Measurements from ENCODE around the gene LARP1.
"Not testable (repeated sequence)": the region's sequence is repeated elsewhere in the genome, so short reads cannot be mapped to it uniquely, and the experiment has no call there.

The LARP1 gene

GRCh38 chr5:154745349-154745748 is 9.8 kb upstream of the LARP1 start:
- TF ChIP-seq CTCF (IDR thresholded peaks at IDR 0.05) = no peak
- no peak overlapping the region for H3K4me2 ChIP-seq (ENCODE audit: low read length)
- H3K4me3 ChIP-seq (ENCODE audit: low read depth, low read length) = no peak overlapping the region
- H2AFZ ChIP-seq = no peak overlapping the region
- peaks cover 21% of the 10 kb centered on the region for H3K4me1 ChIP-seq
- H3K27ac ChIP-seq = no peak overlapping the region
- no peak overlapping the region for H3K9ac ChIP-seq
- no peaks in the 10 kb centered on the region for H3K27me3 ChIP-seq (ENCODE audit: control insufficient read depth, insufficient read depth, low read length)
- peaks cover 12% of the 10 kb centered on the region for H3K79me2 ChIP-seq
- H3K9me3 ChIP-seq (ENCODE audit: control insufficient read depth, low read length) = no peaks in the 10 kb centered on the region
- H3K36me3 ChIP-seq (ENCODE audit: control insufficient read depth, insufficient read depth, low read length) = no peaks in the 10 kb centered on the region

DNA sequence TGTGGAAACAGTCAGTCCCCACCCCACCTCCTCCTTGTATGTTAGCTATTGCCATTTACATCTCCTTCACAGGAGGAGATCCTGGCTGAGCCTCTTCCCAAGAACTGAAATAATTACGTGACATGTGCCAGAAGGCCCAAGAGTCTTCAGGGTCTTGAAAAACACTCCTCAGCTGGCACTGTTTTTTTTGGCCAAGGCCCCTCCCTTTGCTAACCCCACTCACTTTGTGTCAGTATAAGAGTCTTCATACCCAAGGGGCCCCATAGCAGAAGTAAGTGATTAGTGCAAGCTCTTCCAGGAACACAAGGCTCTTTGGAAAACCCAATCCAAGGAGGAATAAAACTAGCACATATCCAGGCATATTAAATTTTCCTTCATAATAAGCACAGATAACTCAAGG is 5.7 kb upstream of the LARP1 start:
- no peak overlapping the region for H3K27ac ChIP-seq
- H3K36me3 ChIP-seq (ENCODE audit: control insufficient read depth, insufficient read depth, low read length) = no peaks in the 10 kb centered on the region
- H3K4me1 ChIP-seq = peaks cover 13% of the 10 kb centered on the region
- no peak overlapping the region for H3K4me2 ChIP-seq (ENCODE audit: low read length)
- H3K9me3 ChIP-seq (ENCODE audit: control insufficient read depth, low read length) = no peaks in the 10 kb centered on the region
- no peak overlapping the region for H3K4me3 ChIP-seq (ENCODE audit: low read depth, low read length)
- peaks cover 21% of the 10 kb centered on the region for H3K79me2 ChIP-seq
- no peak overlapping the region for H2AFZ ChIP-seq
- no peak overlapping the region for H3K9ac ChIP-seq
- H3K27me3 ChIP-seq (ENCODE audit: control insufficient read depth, insufficient read depth, low read length) = no peaks in the 10 kb centered on the region
- TF ChIP-seq CTCF (IDR thresholded peaks at IDR 0.05) = no peak

DNA sequence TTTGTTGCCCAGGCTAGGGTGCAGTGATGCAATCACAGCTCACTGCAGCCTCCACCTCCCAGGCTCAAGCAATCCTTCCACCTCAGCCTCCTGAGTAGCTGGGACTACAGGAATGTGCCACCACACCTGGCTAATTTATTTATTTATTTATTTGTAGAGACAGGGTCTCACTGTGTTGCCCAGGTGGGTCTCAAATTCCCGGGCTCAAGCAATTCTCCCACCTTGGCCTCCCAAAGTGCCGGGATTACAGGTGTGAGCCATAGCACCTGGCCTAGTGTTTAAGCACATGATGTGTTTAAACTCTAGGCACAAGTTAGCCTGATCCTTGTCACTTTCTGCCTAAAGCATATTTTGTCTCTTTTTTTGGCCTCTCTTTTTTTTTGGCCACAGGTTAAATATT is 4.5 kb upstream of the LARP1 start:
- not testable (repeated sequence) for H3K27ac ChIP-seq, H3K9ac ChIP-seq
- peaks cover 15% of the 10 kb centered on the region for H3K4me1 ChIP-seq

GRCh38 chr5:154751854-154752253 is 3.3 kb upstream of the LARP1 start:
- H3K79me2 ChIP-seq = peaks cover 27% of the 10 kb centered on the region
- no peak for TF ChIP-seq CTCF (IDR thresholded peaks at IDR 0.05)
- H3K36me3 ChIP-seq (ENCODE audit: control insufficient read depth, insufficient read depth, low read length) = no peaks in the 10 kb centered on the region
- H2AFZ ChIP-seq = no peak overlapping the region
- H3K27me3 ChIP-seq (ENCODE audit: control insufficient read depth, insufficient read depth, low read length) = no peaks in the 10 kb centered on the region
- peaks cover 15% of the 10 kb centered on the region for H3K4me1 ChIP-seq
- H3K9ac ChIP-seq = no peak overlapping the region
- no peak overlapping the region for H3K27ac ChIP-seq
- no peaks in the 10 kb centered on the region for H3K9me3 ChIP-seq (ENCODE audit: control insufficient read depth, low read length)
- no peak overlapping the region for H3K4me3 ChIP-seq (ENCODE audit: low read depth, low read length)
- no peak overlapping the region for H3K4me2 ChIP-seq (ENCODE audit: low read length)

More for the DNA sequence above, 4.5 kb upstream of the LARP1 start:
- H3K9me3 ChIP-seq (ENCODE audit: control insufficient read depth, low read length); H3K27me3 ChIP-seq (ENCODE audit: control insufficient read depth, insufficient read depth, low read length); H3K36me3 ChIP-seq (ENCODE audit: control insufficient read depth, insufficient read depth, low read length); H3K4me3 ChIP-seq (ENCODE audit: low read depth, low read length); H3K4me2 ChIP-seq (ENCODE audit: low read length); H2AFZ ChIP-seq: not testable (repeated sequence)
- H3K79me2 ChIP-seq = peaks cover 23% of the 10 kb centered on the region

GRCh38 chr5:154753792-154754191 is 1.4 kb upstream of the LARP1 start:
- no peaks in the 10 kb centered on the region for H3K36me3 ChIP-seq (ENCODE audit: control insufficient read depth, insufficient read depth, low read length)
- peak overlapping the region; percentile 81 for H2AFZ ChIP-seq
- peak overlapping the region; percentile 67 for H3K4me3 ChIP-seq (ENCODE audit: low read depth, low read length)
- peaks cover 35% of the 10 kb centered on the region for H3K79me2 ChIP-seq
- peak overlapping the region; percentile 88 for H3K27ac ChIP-seq
- no peaks in the 10 kb centered on the region for H3K9me3 ChIP-seq (ENCODE audit: control insufficient read depth, low read length)
- peaks cover 15% of the 10 kb centered on the region for H3K4me1 ChIP-seq
- H3K9ac ChIP-seq = no peak overlapping the region
- H3K27me3 ChIP-seq (ENCODE audit: control insufficient read depth, insufficient read depth, low read length) = no peaks in the 10 kb centered on the region
- TF ChIP-seq CTCF (IDR thresholded peaks at IDR 0.05) = no peak
- peak overlapping the region; percentile 87 for H3K4me2 ChIP-seq (ENCODE audit: low read length)

Measured in parathyroid adenoma (tissue), 2 donors.